Fibroblast of pulmonary artery (primary cell): Measurements from ENCODE around the gene ZNF71.
"Not testable (repeated sequence)": the region's sequence is repeated elsewhere in the genome, so short reads cannot be mapped to it uniquely, and the experiment has no call there.

Source experiments
- DNase-seq: peaks from one replicate; pipeline ENCODE4 v3.0.0-alpha.2; 2010; ENCODE audit warnings: low read depth
- H3K4me3 ChIP-seq: replicated peaks from 2 replicates; pipeline ENCODE4 v1.5.1; 2011; ENCODE audit warnings: low read depth, mild to moderate bottlenecking, control low read depth, low read length, moderate library complexity
- CTCF ChIP-seq: IDR thresholded peaks from 2 replicates; pipeline ENCODE4 v1.5.1; 2011; ENCODE audit warnings: mild to moderate bottlenecking, control low read depth, low read length, inconsistent platforms; ENCODE audit errors: missing control alignments

The ZNF71 gene

GRCh38 chr19:56664511-56664910 is 69.4 kb downstream of the ZNF71 start:
- no peak for TF ChIP-seq CTCF
- no peak overlapping the region for H3K4me3 ChIP-seq
- no peak for DNase-seq

GRCh38 chr19:56667311-56667870 is 72.3 kb downstream of the ZNF71 start:
- H3K4me3 ChIP-seq, result no peak overlapping the region
- DNase-seq, result no peak
- TF ChIP-seq CTCF, result no peak

GRCh38 chr19:56668676-56669075 is 73.6 kb downstream of the ZNF71 start:
- no peak for TF ChIP-seq CTCF
- DNase-seq, result no peak
- H3K4me3 ChIP-seq, result no peak overlapping the region

- no peak overlapping the region for H3K4me3 ChIP-seq
- no peak for TF ChIP-seq CTCF
- no peak for DNase-seq
These were observed 75.4 kb downstream of the ZNF71 start for GRCh38 chr19:56670401-56670960.

GRCh38 chr19:56670961-56671612 is 76.0 kb downstream of the ZNF71 start:
- H3K4me3 ChIP-seq, result peak overlapping the region; percentile 7
- TF ChIP-seq CTCF, result no peak
- no peak for DNase-seq

GRCh38 chr19:56671613-56671994 is 76.5 kb downstream of the ZNF71 start, which contains the start of gene ZNF835:
TSS of gene ZNF835 (minus strand) at chr19:56671757. CDS start at chr19:56665198, 6,559 bp downstream.
- no peak for TF ChIP-seq CTCF
- DNase-seq, result peak; percentile 22
- H3K4me3 ChIP-seq, result peak within 1 kb of the TSS; percentile 7

GRCh38 chr19:56672610-56673009 is 77.5 kb downstream of the ZNF71 start:
- H3K4me3 ChIP-seq, DNase-seq: not testable (repeated sequence)
